Choroid plexus epithelial cell (primary cell): ENCODE data around the gene WNT3A.

ENCODE experiments used
- DNase-seq: peaks from one replicate; pipeline ENCODE4 v3.0.0-alpha.2; 2010; ENCODE audit warnings: low read depth
- H3K4me3 ChIP-seq: 2 replicates; pipeline ENCODE4 v1.5.1; 2011; ENCODE audit warnings: low read depth, mild to moderate bottlenecking, control low read depth, low read length, moderate library complexity
- CTCF ChIP-seq: conservative IDR thresholded peaks from 2 replicates; pipeline ENCODE4 v1.5.1; 2011; ENCODE audit warnings: low read depth, mild to moderate bottlenecking, control low read depth, inconsistent platforms, low read length, moderate library complexity

Gene WNT3A

DNA sequence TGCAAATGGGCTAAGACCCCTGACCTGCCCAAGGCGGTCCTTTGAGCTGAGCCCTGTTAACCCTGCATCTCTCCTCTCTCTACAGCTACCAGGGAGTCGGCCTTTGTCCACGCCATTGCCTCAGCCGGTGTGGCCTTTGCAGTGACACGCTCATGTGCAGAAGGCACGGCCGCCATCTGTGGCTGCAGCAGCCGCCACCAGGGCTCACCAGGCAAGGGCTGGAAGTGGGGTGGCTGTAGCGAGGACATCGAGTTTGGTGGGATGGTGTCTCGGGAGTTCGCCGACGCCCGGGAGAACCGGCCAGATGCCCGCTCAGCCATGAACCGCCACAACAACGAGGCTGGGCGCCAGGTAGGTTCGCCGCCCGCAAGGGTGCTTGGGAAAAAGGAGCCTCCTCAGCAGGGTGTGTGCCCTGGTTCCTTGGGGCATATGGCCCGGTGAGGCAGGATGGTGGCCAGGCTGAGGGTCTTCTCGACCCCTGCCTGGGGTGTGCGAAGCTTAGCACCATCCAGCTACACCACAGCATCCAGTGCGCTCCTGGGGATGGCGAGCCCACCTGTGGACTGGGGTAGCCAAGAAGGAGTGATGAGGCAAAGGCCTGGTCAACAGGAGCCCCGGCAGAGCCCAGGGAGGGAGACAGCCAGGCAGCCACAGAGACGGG, 43.9 kb downstream of the WNT3A start:
- no peak for TF ChIP-seq CTCF
- H3K4me3 ChIP-seq, result no peak overlapping the region
- DNase-seq, result no peak

DNA sequence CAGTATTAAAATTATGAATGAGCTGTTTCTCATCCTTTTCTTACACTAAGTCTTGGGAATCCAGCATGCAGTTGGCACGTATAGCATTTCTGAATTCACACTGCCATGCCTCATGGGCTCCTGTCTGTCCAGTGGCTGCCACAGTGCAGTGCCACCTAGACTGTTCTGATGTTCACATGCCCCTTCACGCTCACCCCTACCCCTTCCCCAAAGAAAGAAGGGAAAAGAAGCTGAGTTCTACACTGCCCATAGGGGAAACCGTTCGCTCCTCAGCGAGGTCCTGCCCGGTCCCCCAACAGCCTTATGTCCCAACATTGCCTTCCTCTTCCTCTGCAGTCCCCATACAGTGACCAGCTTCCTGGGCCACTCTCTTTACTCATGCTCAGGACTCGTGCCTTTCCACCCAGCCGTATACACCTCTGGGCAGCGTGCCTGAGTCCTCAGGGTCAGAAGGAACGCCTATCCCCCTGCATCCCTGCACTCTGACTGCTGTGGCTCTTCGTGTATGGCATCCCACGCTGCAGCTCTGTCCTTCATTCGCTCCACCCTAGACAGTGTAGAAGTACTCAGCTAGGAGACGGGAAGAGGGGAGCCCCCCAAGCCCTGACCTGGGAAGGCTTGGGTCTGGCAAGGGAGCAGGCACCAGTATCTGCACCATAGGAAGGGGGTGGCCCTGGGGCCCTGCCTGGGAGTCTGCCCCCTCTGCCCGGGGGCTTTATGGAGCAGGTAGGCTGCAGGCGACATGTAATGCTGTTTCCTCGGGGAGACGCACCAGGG, 51.6 kb downstream of the WNT3A start:
- no peak overlapping the region for H3K4me3 ChIP-seq
- no peak for DNase-seq
- no peak for TF ChIP-seq CTCF

GRCh38 chr1:228058949-228059633, 52.3 kb downstream of the WNT3A start:
- no peak for TF ChIP-seq CTCF
- DNase-seq, result no peak
- H3K4me3 ChIP-seq, result no peak overlapping the region

DNA sequence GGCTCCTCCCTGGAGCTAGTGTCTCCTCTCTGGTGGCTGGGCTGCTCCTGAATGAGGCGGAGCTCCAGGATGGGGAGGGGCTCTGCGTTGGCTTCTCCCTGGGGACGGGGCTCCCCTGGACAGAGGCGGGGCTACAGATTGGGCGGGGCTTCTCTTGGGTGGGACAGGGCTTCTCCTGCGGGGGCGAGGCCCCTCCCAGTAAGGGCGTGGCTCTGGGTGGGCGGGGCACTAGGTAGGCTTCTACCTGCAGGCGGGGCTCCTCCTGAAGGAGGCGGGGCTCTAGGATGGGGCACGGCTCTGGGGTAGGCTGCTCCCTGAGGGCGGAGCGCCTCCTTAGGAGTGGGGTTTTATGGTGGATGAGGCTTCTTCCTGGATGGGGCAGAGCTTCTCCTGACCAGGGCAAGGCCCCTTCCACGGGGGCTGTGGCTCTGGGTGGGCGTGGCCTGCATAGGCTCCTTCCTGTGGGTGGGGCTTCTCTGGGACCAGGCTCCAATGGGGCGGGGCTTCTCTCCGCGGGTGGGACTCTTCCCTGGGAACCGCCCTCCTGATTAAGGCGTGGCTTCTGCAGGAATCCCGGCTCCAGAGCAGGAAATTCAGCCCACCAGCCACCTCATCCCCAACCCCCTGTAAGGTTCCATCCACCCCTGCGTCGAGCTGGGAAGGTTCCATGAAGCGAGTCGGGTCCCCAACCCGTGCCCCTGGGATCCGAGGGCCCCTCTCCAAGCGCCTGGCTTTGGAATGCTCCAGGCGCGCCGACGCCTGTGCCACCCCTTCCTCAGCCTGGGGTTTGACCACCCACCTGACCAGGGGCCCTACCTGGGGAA, 53.0 kb downstream of the WNT3A start:
- TF ChIP-seq CTCF, result no peak
- no peak for DNase-seq

DNA sequence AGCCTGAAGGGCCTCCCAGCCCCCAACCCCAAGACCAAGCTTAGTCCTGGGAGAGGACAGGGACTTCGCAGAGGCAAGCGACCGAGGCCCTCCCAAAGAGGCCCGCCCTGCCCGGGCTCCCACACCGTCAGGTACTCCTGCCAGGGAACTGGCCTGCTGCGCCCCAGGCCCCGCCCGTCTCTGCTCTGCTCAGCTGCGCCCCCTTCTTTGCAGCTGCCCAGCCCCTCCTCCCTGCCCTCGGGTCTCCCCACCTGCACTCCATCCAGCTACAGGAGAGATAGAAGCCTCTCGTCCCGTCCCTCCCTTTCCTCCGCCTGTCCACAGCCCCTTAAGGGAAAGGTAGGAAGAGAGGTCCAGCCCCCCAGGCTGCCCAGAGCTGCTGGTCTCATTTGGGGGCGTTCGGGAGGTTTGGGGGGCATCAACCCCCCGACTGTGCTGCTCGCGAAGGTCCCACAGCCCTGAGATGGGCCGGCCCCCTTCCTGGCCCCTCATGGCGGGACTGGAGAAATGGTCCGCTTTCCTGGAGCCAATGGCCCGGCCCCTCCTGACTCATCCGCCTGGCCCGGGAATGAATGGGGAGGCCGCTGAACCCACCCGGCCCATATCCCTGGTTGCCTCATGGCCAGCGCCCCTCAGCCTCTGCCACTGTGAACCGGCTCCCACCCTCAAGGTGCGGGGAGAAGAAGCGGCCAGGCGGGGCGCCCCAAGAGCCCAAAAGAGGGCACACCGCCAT, 53.8 kb downstream of the WNT3A start:
- no peak overlapping the region for H3K4me3 ChIP-seq
- no peak for TF ChIP-seq CTCF
- DNase-seq, result no peak

More for the DNA sequence above, 53.0 kb downstream of the WNT3A start:
- H3K4me3 ChIP-seq, result no peak overlapping the region
